Measurements from ENCODE around the gene SELENOH.
"Not testable (repeated sequence)": the region's sequence is repeated elsewhere in the genome, so short reads cannot be mapped to it uniquely, and the experiment has no call there.

The SELENOH gene, protein sequence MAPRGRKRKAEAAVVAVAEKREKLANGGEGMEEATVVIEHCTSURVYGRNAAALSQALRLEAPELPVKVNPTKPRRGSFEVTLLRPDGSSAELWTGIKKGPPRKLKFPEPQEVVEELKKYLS

DNA sequence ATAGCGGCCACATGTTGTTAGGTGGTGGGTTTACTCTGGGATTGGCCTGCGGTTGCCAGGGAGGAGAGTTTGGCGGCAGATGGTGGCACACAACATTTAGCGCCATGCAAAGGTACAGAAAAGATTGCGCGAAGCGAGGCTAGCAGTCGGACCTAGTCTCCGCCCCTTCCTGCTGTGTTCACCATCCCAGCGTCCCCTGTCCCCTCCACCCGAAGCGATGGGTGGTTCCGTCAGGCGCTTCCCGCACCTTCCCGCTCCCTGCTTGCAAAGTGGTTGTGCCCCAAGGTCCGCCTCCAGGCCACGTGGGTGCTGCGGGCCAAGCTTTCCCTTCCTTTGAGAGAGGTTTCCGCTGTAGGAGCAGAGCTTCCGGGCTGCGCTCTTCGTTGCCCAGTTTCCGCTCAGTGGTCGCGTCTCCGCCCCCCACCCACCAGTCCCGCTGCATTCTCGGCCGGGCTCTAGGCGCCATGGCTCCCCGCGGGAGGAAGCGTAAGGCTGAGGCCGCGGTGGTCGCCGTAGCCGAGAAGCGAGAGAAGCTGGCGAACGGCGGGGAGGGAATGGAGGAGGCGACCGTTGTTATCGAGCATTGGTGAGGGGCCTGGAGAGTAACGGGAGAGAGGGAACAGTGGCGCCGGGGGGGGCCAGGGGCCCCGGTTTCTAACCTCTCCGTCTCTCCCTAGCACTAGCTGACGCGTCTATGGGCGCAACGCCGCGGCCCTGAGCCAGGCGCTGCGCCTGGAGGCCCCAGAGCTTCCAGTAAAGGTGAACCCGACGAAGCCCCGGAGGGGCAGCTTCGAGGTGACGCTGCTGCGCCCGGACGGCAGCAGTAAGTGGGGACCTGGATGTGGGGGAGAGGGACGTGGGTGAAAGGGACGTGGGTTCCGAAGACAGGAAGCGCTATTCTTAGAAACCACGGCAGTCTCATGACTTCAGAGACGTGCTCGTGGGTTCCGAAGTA is at the start of gene SELENOH:
TSS of gene SELENOH (plus strand) at position 360 of the 955 bp plus-strand sequence. CDS start at position 465, 105 bp downstream.
- DNase-seq (ENCODE audit: low read depth, low spot score), result peak; percentile 82
- H3K27ac ChIP-seq, result peak within 1 kb of the TSS; percentile 71

DNA sequence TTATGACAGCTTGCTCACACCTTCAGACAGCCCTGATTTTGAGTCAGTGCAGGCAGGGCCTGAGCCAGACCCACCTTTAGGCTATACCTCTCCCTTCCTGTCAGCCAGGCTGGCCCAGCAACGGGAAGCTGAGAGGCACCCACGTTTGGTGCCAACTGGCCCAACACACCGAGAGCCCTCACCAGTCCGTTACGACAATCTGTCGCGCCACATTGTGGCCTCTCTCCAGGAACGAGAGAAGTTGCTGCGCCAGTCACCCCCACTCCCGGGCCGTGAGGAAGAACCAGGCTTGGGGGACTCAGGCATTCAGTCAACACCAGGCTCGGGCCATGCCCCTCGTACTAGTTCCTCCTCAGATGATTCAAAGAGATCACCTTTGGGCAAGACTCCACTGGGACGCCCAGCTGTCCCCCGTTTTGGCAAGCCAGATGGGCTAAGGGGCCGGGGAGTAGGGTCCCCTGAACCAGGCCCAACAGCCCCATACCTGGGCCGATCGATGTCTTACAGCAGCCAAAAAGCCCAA is 42.4 kb upstream of the SELENOH start:
- H3K27ac ChIP-seq, result no peak overlapping the region
- DNase-seq (ENCODE audit: low read depth, low spot score), result no peak

DNA sequence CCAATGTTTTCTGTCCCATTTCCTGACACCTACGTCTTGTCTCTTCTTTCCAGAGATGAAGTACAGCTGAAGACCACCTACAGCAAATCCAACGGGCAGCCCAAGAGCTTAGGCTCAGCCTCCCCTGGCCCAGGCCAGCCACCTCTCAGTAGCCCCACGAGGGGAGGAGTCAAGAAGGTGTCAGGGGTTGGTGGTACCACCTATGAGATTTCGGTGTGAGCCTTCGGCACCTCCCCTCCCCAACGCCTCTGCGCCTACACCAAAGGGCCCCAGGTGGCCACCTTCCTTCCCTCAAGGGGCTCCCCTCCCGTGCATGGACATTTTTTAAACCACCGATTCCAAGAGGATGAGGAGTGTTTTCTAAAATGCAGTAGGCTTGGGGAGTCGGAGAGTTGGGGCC is 41.5 kb upstream of the SELENOH start:
- no peak for DNase-seq (ENCODE audit: low read depth, low spot score)

DNA sequence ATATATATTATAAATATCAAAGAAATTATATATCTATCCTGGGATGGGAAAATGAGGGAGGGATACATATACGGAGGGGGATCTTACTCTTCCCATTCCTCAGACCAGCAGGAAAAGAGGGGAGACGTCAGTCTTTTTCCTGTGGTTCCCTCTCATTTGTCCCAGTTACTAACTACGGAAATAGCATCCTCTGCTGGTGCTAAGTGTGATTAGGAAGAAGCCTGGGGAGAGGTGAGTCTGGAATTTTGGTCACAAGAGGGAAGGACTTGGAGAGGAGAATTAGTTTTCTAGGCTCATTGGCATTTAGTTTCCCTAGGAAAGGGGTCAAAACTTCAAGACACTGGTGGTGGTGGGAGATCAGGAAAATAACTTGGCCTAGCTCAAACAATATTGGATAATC is 40.9 kb upstream of the SELENOH start:
- DNase-seq (ENCODE audit: low read depth, low spot score), result no peak
- no peak overlapping the region for H3K27ac ChIP-seq

More for the DNA sequence above, 41.5 kb upstream of the SELENOH start:
- no peak overlapping the region for H3K27ac ChIP-seq

DNA sequence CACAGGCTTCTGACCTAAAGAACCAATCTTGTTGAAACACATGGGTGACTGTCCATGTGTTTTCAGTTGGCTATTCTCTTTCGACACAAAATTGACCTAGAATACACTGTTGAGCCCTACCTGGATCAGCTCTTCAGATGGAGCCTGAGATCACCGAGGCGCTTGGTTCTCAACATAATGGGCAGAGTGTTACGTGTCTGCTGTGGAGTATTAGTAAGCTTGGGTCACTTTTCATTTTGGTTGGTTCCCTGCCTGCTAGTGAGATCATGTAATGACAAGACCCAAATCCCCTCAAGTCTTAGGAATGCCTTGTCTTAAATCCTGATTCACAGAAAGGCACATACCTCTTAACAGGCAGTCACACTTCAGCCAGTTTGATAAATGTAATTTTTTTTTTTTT is 38.0 kb upstream of the SELENOH start:
- peak overlapping the region; percentile 10 for H3K27ac ChIP-seq
- DNase-seq (ENCODE audit: low read depth, low spot score), result no peak

DNA sequence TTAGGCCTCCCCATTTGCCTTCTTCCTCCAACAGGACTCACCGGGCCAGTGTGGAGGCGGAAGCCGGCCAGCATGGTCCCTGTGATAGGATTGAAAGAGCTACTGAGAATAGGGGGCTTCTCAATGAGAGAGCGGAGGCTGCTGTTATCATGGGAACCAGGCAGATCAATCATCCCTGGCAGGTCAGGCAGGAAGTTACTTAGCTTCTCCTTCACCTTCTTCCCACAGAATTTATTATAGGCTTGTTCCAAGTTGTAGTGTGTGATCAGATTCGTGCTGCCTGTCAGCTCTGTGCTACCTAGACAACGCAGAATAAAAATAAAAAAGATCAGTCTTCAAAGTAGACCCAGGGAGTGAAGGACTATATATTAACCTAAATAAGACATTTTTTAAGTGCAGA is 36.4 kb upstream of the SELENOH start:
- DNase-seq (ENCODE audit: low read depth, low spot score), result no peak

DNA sequence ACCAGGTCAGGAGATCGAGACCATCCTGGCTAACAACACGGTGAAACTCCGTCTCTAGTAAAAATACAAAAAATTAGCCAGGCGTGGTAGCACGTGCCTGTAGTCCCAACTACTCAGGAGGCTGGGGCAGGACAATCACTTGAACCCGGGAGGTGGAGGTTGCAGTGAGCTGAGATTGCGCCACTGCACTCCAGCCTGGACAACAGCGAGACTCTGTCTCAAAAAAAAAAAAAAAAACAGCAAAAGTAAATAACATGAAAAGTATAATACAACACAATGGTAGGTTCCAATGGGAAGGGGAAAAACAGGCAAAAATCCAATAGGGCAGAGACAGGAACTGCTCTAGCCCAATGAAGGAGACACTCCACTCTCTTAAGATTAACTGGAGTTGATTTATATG is 35.9 kb upstream of the SELENOH start:
- not testable (repeated sequence) for H3K27ac ChIP-seq; DNase-seq (ENCODE audit: low read depth, low spot score)

More for the DNA sequence above, 36.4 kb upstream of the SELENOH start:
- H3K27ac ChIP-seq, result no peak overlapping the region

DNA sequence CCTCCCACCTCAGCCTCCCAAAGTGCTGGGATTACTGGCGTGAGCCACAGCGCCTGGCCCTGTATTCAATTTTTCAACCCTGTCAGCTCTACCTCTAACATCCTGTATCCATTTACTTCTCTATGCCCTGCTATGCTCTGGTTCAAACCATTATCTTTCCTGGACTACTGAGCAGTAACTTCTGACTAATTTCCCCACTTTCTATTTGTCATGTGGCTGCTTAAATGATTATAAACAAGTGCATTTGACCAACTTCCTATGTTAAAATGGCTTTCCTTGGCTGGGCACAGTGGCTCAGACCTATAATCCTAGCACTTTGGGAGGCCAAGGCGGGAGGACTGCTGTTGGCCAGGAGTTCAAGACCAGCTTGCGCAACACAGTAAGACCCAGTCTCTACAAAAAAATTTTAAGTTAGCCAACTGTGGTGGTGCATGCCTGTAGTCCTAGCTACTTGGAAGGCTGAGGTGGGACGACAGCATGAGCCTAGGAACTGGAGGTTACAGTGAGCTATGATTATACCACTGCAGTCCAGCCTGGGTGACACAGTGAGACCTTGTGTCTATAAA is 31.4 kb upstream of the SELENOH start:
- DNase-seq (ENCODE audit: low read depth, low spot score), result no peak
- H3K27ac ChIP-seq, result no peak overlapping the region

DNA sequence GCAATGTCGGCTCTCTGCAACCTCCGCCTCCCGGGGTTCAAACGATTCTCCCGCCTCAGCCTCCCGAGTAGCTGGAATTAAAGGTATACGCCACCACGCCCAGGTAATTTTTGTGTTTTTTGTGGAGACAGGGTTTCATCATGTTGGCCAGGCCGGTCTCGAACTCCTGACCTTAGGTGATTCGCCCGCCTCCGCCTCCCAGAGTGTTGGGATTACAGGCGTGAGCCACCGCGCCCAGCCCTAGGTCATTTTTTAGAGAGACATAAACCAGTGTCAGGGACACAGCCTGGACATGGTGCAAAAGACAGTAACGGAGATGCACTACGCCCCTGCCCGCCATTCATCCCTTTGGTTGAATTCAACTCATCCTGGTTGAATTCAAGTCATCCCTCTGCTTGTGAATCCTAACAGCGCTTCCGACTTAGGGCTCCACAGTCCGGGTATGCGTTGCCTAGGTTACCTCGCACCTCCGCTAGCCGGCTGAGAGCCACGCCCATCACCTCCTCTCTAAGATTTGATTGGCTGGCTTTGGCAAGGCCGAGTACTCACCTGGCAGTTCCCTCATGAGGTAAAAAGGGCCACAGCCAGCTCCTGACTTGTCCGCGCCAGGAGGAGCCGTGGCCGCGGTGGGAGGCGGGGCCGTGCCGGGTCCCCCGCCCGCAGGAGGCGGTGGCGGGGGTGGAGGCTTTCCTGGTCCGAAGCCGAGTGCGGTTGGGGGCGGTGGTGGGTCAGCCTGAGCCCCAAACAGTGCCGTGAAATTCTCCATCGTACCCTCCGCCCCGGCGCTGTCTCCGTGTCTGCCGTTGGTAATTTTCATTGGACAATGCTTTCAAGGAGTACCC is 29.7 kb upstream of the SELENOH start, which contains the start of gene MED19:
TSS of gene MED19 (minus strand) at position 802 of the 842 bp plus-strand sequence. CDS start at position 766, 36 bp downstream.
- H3K27ac ChIP-seq, result peak within 1 kb of the TSS; percentile 89
- DNase-seq (ENCODE audit: low read depth, low spot score), result peak; percentile 94

DNA sequence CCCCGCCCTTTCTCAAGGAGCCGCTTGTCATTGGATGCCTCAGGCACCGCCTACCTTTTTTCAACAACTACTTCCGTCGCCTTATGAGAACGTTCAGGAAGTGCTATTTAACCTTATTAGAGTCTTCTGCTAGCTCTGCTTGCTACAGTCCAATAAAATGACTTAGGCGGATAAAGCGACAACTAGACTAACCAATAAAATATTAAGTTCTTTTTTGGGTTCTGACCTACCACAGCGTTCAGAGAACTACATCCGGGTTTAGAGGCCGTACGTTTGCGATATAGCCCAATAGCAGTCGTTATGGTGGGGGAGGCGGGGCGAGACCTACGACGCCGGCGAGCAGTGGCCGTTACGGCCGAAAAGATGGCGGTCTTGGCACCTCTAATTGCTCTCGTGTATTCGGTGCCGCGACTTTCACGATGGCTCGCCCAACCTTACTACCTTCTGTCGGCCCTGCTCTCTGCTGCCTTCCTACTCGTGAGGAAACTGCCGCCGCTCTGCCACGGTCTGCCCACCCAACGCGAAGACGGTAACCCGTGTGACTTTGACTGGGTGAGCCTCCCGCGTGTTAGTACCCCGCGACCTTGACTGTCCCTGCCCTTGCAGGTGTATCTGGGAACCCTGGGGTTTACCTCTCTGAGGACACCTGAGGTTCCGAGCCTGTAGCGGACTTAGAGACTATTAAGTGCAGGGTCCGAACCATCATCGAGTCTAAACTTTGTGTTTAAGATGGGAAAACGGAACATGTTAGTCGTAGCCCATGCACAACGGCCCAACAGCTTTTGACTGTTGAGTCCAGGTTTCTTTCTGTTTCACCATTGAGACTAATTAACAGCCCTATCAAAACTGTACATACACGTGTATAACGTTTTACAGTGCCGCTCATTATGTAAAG is 28.8 kb upstream of the SELENOH start, which contains the start of gene TMX2:
TSS of gene TMX2 (plus strand) at position 338 of the 895 bp plus-strand sequence. CDS start at position 364, 26 bp downstream.
- DNase-seq (ENCODE audit: low read depth, low spot score), result peak; percentile 100
- H3K27ac ChIP-seq, result peak within 1 kb of the TSS; percentile 89

DNA sequence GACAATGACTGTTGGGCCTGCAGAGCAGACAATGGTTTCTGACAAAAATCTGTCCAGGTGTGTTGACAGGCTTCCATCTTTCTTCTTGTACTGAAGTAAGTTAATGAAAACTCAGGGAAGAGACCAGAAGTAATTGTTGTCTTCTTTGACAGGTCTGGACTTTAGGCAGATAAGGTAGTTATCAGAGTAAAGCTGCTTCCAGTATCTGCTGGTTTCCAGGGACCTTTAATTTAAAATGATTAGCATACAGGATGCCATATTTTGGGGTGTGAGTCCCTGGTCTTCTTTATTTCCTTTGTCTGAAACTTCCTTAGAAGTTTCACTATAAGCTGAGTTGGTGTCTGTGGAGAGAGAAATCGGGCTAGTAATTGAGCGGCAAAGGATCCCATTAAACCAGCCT is 27.5 kb upstream of the SELENOH start:
- DNase-seq (ENCODE audit: low read depth, low spot score), result no peak
- no peak overlapping the region for H3K27ac ChIP-seq

DNA sequence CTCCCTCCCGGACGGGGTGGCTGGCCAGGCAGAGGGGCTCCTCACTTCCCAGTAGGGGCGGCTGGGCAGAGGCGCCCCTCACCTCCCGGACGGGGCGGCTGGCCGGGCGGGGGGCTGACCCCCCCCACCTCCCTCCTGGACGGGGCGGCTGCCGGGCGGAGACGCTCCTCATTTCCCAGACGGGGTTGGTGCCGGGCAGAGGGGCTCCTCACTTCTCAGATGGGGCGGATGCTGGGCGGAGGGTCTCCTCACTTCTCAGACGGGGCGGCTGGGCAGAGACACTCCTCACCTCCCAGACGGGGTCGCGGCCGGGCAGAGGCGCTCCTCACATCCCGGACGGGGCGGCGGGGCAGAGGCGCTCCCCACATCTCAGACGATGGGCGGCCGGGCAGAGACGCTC is 24.6 kb upstream of the SELENOH start:
- not testable (repeated sequence) for DNase-seq (ENCODE audit: low read depth, low spot score); H3K27ac ChIP-seq

DNA sequence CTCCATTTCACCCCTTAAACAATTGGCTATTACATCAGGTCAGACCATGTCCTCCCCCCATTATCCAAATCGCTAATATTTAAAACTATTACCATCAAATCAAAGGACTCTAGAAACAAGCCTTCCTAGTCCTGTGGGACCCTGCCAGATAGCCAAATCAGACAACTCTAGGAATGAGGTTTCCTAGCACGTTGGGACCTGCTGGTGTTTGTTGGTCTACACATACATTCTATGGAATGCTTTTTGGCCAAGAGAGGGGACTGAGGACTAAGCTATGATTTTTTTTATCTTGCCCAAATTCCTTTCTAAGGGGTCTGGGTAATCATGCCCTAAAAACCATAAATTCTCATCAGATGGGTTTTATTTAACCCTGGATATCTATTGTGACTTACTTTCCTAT is 14.1 kb upstream of the SELENOH start:
- DNase-seq (ENCODE audit: low read depth, low spot score), result no peak
- H3K27ac ChIP-seq, result peak overlapping the region; percentile 16

DNA sequence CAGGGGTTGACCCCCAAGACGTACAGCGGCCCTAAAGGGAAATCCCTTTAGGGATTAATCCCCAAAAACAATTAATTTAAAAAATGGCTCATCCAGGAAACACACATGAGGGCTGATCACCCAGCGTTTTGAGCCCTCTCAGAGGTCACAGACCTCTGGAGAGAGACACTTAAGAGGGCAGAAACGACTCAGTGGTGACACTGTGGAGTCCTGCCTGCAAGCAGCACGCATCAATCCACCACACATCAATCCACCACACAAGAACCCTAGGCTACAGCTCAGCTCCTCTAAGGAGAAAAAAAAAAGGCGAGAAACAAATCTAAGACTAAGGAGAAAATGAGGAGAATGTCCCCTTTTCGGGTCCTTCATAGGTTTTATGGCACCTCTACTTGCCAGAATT is 12.5 kb upstream of the SELENOH start:
- no peak for DNase-seq (ENCODE audit: low read depth, low spot score)

DNA sequence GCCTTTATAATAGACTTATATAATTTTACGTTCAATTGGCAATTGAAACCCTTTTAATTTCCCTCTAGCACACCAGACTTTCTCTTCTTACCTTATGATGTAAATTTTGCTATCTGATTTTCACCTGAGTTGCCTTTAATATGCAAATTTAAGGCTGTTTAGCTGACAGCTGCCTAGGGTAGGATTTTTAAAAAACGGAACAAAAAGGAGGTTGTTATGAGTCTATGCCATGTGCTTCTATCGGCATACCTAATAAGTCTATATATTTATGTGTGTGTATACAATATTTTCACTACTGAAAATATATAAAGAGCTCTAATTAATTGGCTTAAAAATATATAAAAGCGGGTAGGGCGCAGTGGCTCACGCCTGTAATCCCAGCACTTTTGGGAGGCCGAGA is 11.8 kb upstream of the SELENOH start:
- DNase-seq (ENCODE audit: low read depth, low spot score), result no peak
- H3K27ac ChIP-seq, result no peak overlapping the region

More for the DNA sequence above, 12.5 kb upstream of the SELENOH start:
- H3K27ac ChIP-seq, result no peak overlapping the region

DNA sequence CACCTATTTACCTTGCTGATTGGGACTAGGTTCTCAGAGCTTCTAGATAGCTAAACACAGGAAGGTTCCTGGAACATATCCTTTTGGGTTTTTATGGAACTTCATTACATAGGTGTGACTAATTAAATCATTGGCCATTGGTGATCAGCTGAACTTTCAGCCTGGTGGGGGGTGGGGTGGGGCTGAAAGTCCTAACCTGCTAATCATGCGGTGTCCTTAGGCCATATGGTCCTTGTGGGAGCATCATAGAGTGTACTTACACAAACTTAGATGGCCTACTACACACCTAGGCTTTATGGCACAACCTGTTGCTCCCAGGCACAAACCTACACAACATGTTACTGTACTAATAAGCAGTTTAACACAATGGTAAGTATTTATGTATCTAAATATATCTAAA is 8.6 kb upstream of the SELENOH start:
- DNase-seq (ENCODE audit: low read depth, low spot score), result no peak
- no peak overlapping the region for H3K27ac ChIP-seq

DNA sequence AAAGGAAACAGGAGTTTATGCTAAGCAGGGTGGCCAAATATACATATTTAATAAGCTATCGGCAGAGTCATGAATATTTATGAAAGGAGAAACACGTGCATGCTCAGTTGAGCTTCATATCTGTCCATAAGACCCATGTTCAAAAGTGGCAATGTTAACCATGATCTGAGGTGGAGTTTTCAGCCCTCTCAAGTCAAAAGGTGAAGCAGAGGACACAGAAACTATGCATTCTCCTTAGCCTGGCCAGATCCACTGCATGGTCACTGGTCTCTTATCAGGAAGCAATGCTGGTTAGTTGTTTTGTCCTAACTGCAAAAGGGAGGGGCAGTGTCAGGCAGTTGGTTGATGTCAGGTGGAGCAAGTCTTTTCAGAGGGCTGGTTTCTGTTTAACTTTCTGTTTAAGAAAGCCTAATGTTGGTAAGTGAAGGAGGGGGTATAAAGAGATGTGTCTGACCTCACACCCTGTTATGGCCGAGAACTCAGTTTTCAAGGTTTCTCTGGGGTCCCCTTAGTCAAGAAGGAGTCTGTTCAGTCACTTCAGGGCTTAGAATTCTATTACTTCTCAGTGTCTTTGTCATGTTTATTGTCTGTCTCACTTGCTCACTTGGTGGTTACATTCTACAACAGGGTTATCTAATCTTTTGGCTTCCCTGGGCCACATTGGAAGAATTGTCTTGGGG is 5.5 kb upstream of the SELENOH start:
- peak; percentile 20 for DNase-seq (ENCODE audit: low read depth, low spot score)
- no peak overlapping the region for H3K27ac ChIP-seq

DNA sequence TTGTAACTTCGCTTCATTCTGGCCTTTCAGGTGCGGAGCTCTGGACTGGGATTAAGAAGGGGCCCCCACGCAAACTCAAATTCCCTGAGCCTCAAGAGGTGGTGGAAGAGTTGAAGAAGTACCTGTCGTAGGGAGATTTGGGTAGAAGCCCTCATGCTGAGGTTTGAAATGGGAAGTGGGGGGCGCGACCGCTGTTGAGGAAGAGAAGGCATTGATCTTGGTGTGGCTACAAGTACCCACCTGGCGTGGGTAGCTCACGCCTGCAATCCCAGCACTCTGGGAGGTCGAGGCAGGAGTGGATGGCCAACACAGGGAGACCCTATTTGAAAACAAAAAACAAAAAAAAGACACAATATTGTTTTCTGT is 779 bp downstream of the SELENOH start:
- no peak for DNase-seq (ENCODE audit: low read depth, low spot score)
- peak overlapping the region; percentile 71 for H3K27ac ChIP-seq

Data from epithelial cell of prostate (primary cell).